ENCODE results near the gene CTPS1. TPM values are rescaled to one million over a fixed set of nuclear protein-coding genes. Genes with fewer than 3 reads are reported as not detected.

CTPS1 gene
- total and polyA plus RNA-seq, 2 of the 13 experiments (the other 11 are each of a cell fraction or from before 2014, with no cell fraction given), result 9.6 to 42.8 TPM

- TF ChIP-seq ZNF513 (CRISPR knock-in tag; conservative IDR thresholded peaks at IDR 0.05), result no peak
- TF ChIP-seq ZNF207 (IDR thresholded peaks at IDR 0.05; ENCODE audit: borderline replicate concordance), result no peak
- no peak for TF ChIP-seq AKNA (CRISPR knock-in tag; IDR thresholded peaks at IDR 0.05; ENCODE audit: borderline replicate concordance)
- TF ChIP-seq POGZ (CRISPR knock-in tag; IDR thresholded peaks at IDR 0.05), result 0 out of 2 replicates have a peak, but pooled peaks have one; percentile 28
- TF ChIP-seq MBD4 (IDR thresholded peaks at IDR 0.05; ENCODE audit: borderline replicate concordance, low read length), result no peak
- no peak for TF ChIP-seq ZNF292 (CRISPR knock-in tag; IDR thresholded peaks at IDR 0.05; ENCODE audit: borderline replicate concordance, low read depth)
- no peak for TF ChIP-seq FOXA1 (IDR thresholded peaks at IDR 0.05)
- TF ChIP-seq FOXA1 (CRISPR knock-in tag; IDR thresholded peaks at IDR 0.05), result peak; percentile 84
- TF ChIP-seq CEBPB (IDR thresholded peaks at IDR 0.05; ENCODE audit: borderline replicate concordance, low read depth, low read length), result 0 out of 2 replicates have a peak, but pooled peaks have one; percentile 0
- TF ChIP-seq ZNF414 (CRISPR knock-in tag; IDR thresholded peaks at IDR 0.05), result no peak
- TF ChIP-seq ESRRA (CRISPR knock-in tag; IDR thresholded peaks at IDR 0.05; ENCODE audit: low read depth), result no peak
- no peak for TF ChIP-seq TFDP1 (CRISPR knock-in tag; IDR thresholded peaks at IDR 0.05; ENCODE audit: borderline replicate concordance)
- no peak for TF ChIP-seq ZNF3 (CRISPR knock-in tag; IDR thresholded peaks at IDR 0.05)
- peak; percentile 32; the same call in 1 of the 2 replicates for TF ChIP-seq TCF7 (IDR thresholded peaks at IDR 0.05; ENCODE audit: low read depth)
- TF ChIP-seq SOX5 (CRISPR knock-in tag; IDR thresholded peaks at IDR 0.05; ENCODE audit: borderline replicate concordance), result peak; percentile 46; the same call in 1 of the 2 replicates
- no peak for TF ChIP-seq RARG (CRISPR knock-in tag; IDR thresholded peaks at IDR 0.05; ENCODE audit: low read depth)
- 0 out of 2 replicates have a peak, but pooled peaks have one; percentile 32 for TF ChIP-seq TGIF2 (CRISPR knock-in tag; IDR thresholded peaks at IDR 0.05)
Measured at GRCh38 chr1:40930174-40930964, 49.1 kb upstream of the CTPS1 start (continued).
